Activated T-helper 1 cell treated with anti-CD3 and anti-CD28 coated beads, Interleukin-12 subunit alpha, Interleukin-12 subunit beta, Interleukin-2, Interleukin-4 antibody, amounts not matched to agents 30 ng/mL and 10 ng/mL and 1 ng/mL, durations not matched to agents 14 hours and 24 hours and 36 hours (primary cell): Measurements from ENCODE around the gene MAP3K5. TPM values are rescaled to one million over a fixed set of nuclear protein-coding genes. Genes with fewer than 3 reads are reported as not detected.
A peak's percentile ranks its signal among the peaks of the same experiment; 100 is the strongest.

Source experiments
- DNase-seq: peaks from one replicate; pipeline ENCODE4 v3.0.0; 2021; ENCODE audit warnings: low spot score
- H3K27ac Mint-ChIP-seq: one replicate; pipeline ENCODE4 v1.8.0; 2021; ENCODE audit warnings: mild to moderate bottlenecking, mixed read lengths
- H3K27me3 Mint-ChIP-seq: one replicate; pipeline ENCODE4 v1.8.0; 2022; ENCODE audit warnings: mild to moderate bottlenecking, moderate library complexity, mixed read lengths; ENCODE audit not compliant: insufficient read depth
- H3K36me3 Mint-ChIP-seq: one replicate; pipeline ENCODE4 v1.8.0; 2021; ENCODE audit warnings: low read depth, mixed read lengths
- H3K4me1 Mint-ChIP-seq: one replicate; pipeline ENCODE4 v1.8.0; 2021; ENCODE audit warnings: low read depth, mixed read lengths
- H3K4me3 Mint-ChIP-seq: one replicate; pipeline ENCODE4 v1.8.0; 2021; ENCODE audit warnings: mild to moderate bottlenecking, moderate library complexity, mixed read lengths
- H3K9me3 Mint-ChIP-seq: one replicate; pipeline ENCODE4 v1.8.0; 2021; ENCODE audit warnings: mixed read lengths
- intact Hi-C: fragments of 100-400 bp; cut with micrococcal nuclease; formaldehyde crosslinking; loops from one replicate; pipeline ENCODE4 v1.15.1; 2024
- total RNA-seq: library from RNA; stranded (reverse); gene quantifications from 2 replicates; pipeline ENCODE4 v1.2.3, GENCODE V29; 2022

MAP3K5 gene
- total RNA-seq, 1 donor from 2014 or later, result 12.2 TPM

- no peak overlapping the region for H3K4me3 Mint-ChIP-seq
- DNase-seq, result peak; percentile 71
- peaks cover 28% of the 10 kb centered on the region for H3K4me1 Mint-ChIP-seq
- peak overlapping the region; percentile 30 for H3K27ac Mint-ChIP-seq
- H3K27me3 Mint-ChIP-seq, result no peaks in the 10 kb centered on the region
- intact Hi-C loops, result loop anchor here (1.0 to 10.0 kb wide), 5 partner anchors 14 to 317 kb away; partner anchors contain the start of gene SLC35D3
- H3K9me3 Mint-ChIP-seq, result no peaks in the 10 kb centered on the region
- peaks cover 34% of the 10 kb centered on the region for H3K36me3 Mint-ChIP-seq
These were observed 184.1 kb downstream of the MAP3K5 start for GRCh38 chr6:136607932-136608772.

- Mint-ChIP-seq H3K36me3 (peaks cover 32% of the 10 kb centered on the region), H3K27me3 (no peaks in the 10 kb centered on the region), H3K4me3 (no peak overlapping the region), H3K9me3 (no peaks in the 10 kb centered on the region), H3K27ac (no peak overlapping the region), H3K4me1 (peaks cover 28% of the 10 kb centered on the region)
- intact Hi-C loops, result loop anchor here (10.0 kb wide), 1 partner anchor 317 kb away; the partner anchor contains the start of gene SLC35D3
- DNase-seq, result no peak
These were observed 184.9 kb downstream of the MAP3K5 start for GRCh38 chr6:136607204-136607931.

GRCh38 chr6:136604928-136605510 is 187.3 kb downstream of the MAP3K5 start:
- Mint-ChIP-seq H3K36me3 (peaks cover 30% of the 10 kb centered on the region), H3K4me1 (peaks cover 21% of the 10 kb centered on the region), H3K4me3 (no peak overlapping the region), H3K9me3 (no peaks in the 10 kb centered on the region), H3K27me3 (no peaks in the 10 kb centered on the region), H3K27ac (no peak overlapping the region)
- DNase-seq, result no peak
- intact Hi-C loops, result loop anchor here (10.0 kb wide), 1 partner anchor 320 kb away; the partner anchor contains the start of gene SLC35D3

- Mint-ChIP-seq H3K27ac (no peak overlapping the region), H3K9me3 (no peaks in the 10 kb centered on the region), H3K27me3 (no peaks in the 10 kb centered on the region), H3K36me3 (peaks cover 32% of the 10 kb centered on the region), H3K4me3 (no peak overlapping the region), H3K4me1 (peaks cover 16% of the 10 kb centered on the region)
- intact Hi-C loops, result loop anchor here (10.0 kb wide), 1 partner anchor 320 kb away; the partner anchor contains the start of gene SLC35D3
- no peak for DNase-seq
These were observed 187.9 kb downstream of the MAP3K5 start for GRCh38 chr6:136604328-136604825.

DNA sequence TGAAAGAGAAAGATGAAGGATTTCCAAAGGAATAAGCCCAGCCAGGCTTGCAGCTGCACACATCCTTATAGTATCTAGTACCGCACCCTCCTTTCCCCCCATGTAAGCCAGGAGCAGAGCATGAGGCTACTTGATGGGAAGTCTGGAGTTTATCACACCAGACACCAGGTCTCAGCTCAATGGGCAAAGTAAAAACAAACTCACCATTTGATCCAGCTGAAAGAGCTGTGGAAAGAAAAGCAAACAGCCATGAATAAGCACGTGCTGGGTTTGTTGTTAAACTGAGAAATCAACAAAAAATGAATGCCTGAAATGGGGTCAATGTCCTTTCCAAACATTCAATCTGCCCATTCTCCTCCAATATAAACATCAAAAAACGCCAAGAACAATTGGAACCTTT is 191.5 kb downstream of the MAP3K5 start:
- H3K4me1 Mint-ChIP-seq, result peaks cover 19% of the 10 kb centered on the region
- no peaks in the 10 kb centered on the region for H3K9me3 Mint-ChIP-seq
- intact Hi-C loops, result loop anchor here (10.0 kb wide), 1 partner anchor 324 kb away; the partner anchor contains the start of gene SLC35D3
- peaks cover 50% of the 10 kb centered on the region for H3K36me3 Mint-ChIP-seq
- DNase-seq, result no peak
- H3K27ac Mint-ChIP-seq, result no peak overlapping the region
- no peaks in the 10 kb centered on the region for H3K27me3 Mint-ChIP-seq
- no peak overlapping the region for H3K4me3 Mint-ChIP-seq

GRCh38 chr6:136599329-136600011 is 192.8 kb downstream of the MAP3K5 start:
- intact Hi-C loops, result loop anchor here (10.0 kb wide), 1 partner anchor 325 kb away; the partner anchor contains the start of gene SLC35D3
- peaks cover 50% of the 10 kb centered on the region for H3K36me3 Mint-ChIP-seq
- no peak for DNase-seq
- H3K9me3 Mint-ChIP-seq, result no peaks in the 10 kb centered on the region
- no peak overlapping the region for H3K4me3 Mint-ChIP-seq
- H3K4me1 Mint-ChIP-seq, result peaks cover 25% of the 10 kb centered on the region
- no peaks in the 10 kb centered on the region for H3K27me3 Mint-ChIP-seq
- no peak overlapping the region for H3K27ac Mint-ChIP-seq

DNA sequence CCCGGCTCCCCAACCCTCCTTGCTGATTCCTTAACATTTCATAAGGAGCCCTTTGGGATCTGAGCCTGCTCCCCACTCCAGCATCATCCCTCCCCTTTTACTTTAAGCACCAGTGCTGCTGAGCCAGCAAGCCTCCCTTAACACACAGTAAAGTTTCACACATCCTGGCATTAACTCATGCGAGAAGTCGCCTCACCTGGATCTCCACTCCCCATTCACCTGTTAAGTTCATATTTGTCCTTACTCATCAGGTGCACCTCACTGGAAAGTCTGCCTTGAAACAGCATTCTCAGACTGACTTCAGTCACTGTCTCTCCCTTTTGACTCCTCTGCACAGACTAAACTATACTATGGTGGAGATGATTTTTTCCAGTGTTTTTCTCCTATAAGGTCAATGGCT is 194.2 kb downstream of the MAP3K5 start:
- H3K27ac Mint-ChIP-seq, result no peak overlapping the region
- H3K27me3 Mint-ChIP-seq, result no peaks in the 10 kb centered on the region
- no peak for DNase-seq
- no peak overlapping the region for H3K4me3 Mint-ChIP-seq
- H3K4me1 Mint-ChIP-seq, result peaks cover 39% of the 10 kb centered on the region
- peaks cover 53% of the 10 kb centered on the region for H3K36me3 Mint-ChIP-seq
- intact Hi-C loops, result no loop called here
- H3K9me3 Mint-ChIP-seq, result no peaks in the 10 kb centered on the region

- no peaks in the 10 kb centered on the region for H3K27me3 Mint-ChIP-seq
- H3K4me1 Mint-ChIP-seq, result peaks cover 53% of the 10 kb centered on the region
- no peak for DNase-seq
- peak overlapping the region; percentile 75 for H3K4me3 Mint-ChIP-seq
- intact Hi-C loops, result loop anchor here (1.0 kb wide), 3 partner anchors 14 to 199 kb away; no protein-coding TSS in a partner anchor
- peak overlapping the region; percentile 96 for H3K27ac Mint-ChIP-seq
- H3K36me3 Mint-ChIP-seq, result peaks cover 66% of the 10 kb centered on the region
- H3K9me3 Mint-ChIP-seq, result no peaks in the 10 kb centered on the region
These were observed 197.6 kb downstream of the MAP3K5 start for GRCh38 chr6:136594671-136595070.

- intact Hi-C loops, result loop anchor here (1.0 to 2.0 kb wide), 4 partner anchors 14 to 199 kb away; no protein-coding TSS in a partner anchor
- Mint-ChIP-seq H3K4me3 (peak overlapping the region; percentile 75), H3K9me3 (no peaks in the 10 kb centered on the region), H3K27me3 (no peaks in the 10 kb centered on the region), H3K27ac (peak overlapping the region; percentile 96), H3K4me1 (peaks cover 54% of the 10 kb centered on the region), H3K36me3 (peaks cover 67% of the 10 kb centered on the region)
- peak; percentile 56 for DNase-seq
These were observed 198.4 kb downstream of the MAP3K5 start for GRCh38 chr6:136593748-136594490.

DNA sequence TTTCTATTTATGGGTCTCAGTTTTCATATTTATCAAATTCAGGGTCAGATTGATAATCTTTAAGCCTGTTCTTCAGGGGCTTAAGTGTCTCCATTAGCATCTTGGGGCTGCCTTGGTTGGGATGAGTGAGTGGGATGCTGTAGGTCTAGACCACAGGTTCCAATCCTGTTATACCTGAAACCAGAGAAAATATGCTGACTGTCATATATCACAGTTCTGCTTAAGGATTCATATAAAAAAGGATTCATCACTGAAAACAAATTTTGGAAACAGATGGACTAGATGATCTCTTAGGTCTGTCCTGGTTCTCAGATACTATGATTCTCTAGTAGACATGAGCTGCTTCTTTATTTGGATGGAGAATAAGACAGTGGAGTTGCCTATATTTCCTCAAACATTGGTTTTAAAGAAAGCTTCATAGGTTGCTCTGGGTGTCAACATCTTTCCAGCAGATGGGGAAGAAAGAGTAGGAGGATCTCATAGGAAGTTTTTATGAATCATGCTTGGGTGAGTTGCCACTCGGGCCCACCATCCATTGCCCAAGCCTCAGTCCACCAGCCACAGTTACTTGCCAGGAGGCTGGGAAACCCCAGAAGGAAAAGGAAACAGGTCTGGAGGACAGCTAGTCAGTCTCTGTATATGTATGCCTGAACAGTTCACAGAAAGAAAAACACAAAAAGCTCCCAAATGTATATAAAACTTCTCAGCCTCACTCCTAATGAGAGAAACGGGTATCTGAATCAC is 199.2 kb downstream of the MAP3K5 start:
- no peak for DNase-seq
- Mint-ChIP-seq H3K36me3 (peaks cover 68% of the 10 kb centered on the region), H3K4me1 (peaks cover 53% of the 10 kb centered on the region), H3K27ac (peak overlapping the region; percentile 96), H3K27me3 (no peaks in the 10 kb centered on the region), H3K4me3 (no peak overlapping the region), H3K9me3 (no peaks in the 10 kb centered on the region)
- intact Hi-C loops, result loop anchor here (2.0 kb wide), 1 partner anchor 82 kb away; no protein-coding TSS in a partner anchor

GRCh38 chr6:136591617-136592016 is 200.7 kb downstream of the MAP3K5 start:
- Mint-ChIP-seq H3K27me3 (no peaks in the 10 kb centered on the region), H3K36me3 (peaks cover 72% of the 10 kb centered on the region), H3K27ac (no peak overlapping the region), H3K4me1 (peaks cover 49% of the 10 kb centered on the region), H3K9me3 (no peaks in the 10 kb centered on the region), H3K4me3 (no peak overlapping the region)
- DNase-seq, result no peak
- intact Hi-C loops, result loop anchor here (2.0 kb wide), 1 partner anchor 81 kb away; no protein-coding TSS in a partner anchor
